ENCODE measurements around the gene DST.

Gene DST

DNA sequence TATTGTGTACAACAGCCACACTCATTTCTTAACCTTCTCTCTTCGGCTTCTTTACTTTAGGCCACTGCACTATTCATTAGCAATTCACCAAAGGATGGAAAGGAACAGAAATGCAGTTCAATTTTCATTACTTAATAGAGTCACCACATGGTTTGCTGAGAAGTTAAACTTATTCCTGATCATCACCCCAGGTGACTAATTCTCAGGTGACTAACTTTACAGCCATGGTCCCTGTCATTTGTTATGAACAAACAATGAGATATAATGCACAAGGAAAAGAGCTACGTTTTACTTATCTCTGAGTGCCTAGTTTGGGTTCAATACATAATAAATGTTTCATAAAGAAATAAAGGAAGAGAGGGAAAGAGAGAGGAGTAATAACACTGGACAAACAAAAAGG is 45.8 kb upstream of the DST start:
- H3K4me3 ChIP-seq (ENCODE audit: low read depth, low read length), result no peak overlapping the region
- DNase-seq (ENCODE audit: low read depth, low spot score), result no peak
- TF ChIP-seq, protein P1, sequence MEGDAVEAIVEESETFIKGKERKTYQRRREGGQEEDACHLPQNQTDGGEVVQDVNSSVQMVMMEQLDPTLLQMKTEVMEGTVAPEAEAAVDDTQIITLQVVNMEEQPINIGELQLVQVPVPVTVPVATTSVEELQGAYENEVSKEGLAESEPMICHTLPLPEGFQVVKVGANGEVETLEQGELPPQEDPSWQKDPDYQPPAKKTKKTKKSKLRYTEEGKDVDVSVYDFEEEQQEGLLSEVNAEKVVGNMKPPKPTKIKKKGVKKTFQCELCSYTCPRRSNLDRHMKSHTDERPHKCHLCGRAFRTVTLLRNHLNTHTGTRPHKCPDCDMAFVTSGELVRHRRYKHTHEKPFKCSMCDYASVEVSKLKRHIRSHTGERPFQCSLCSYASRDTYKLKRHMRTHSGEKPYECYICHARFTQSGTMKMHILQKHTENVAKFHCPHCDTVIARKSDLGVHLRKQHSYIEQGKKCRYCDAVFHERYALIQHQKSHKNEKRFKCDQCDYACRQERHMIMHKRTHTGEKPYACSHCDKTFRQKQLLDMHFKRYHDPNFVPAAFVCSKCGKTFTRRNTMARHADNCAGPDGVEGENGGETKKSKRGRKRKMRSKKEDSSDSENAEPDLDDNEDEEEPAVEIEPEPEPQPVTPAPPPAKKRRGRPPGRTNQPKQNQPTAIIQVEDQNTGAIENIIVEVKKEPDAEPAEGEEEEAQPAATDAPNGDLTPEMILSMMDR (IDR thresholded peaks at IDR 0.05; ENCODE audit: low read depth, low read length), result no peak
- in situ Hi-C loops (cut with HindIII; ENCODE audit: low sequenced_read_pairs), result no loop called here

GRCh38 chr6:56687551-56687950 is 44.9 kb upstream of the DST start:
- DNase-seq (ENCODE audit: low read depth, low spot score), result no peak
- in situ Hi-C loops (cut with HindIII; ENCODE audit: low sequenced_read_pairs), result no loop called here
- TF ChIP-seq, protein P1 (IDR thresholded peaks at IDR 0.05; ENCODE audit: low read depth, low read length), result no peak
- no peak overlapping the region for H3K4me3 ChIP-seq (ENCODE audit: low read depth, low read length)

DNA sequence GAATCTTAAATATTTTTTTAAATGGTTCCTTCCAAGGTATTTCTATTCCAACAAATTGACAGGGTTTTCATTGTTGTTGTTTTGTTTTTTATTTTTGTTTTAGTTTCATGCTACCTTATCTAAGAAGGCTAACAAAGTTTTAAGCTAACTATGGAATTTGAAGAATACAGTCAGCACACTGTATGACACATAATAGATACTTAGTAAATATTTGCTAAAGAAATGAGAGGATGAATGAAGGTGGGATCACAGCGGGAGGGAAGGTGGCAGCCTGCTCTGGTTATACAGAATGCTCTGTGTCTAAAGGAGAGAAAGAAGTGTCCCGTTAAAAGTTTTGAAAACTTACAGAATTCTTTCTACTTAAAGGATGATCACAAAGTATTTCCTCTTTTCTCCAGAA is 43.7 kb upstream of the DST start:
- DNase-seq (ENCODE audit: low read depth, low spot score), result no peak
- no peak overlapping the region for H3K4me3 ChIP-seq (ENCODE audit: low read depth, low read length)
- TF ChIP-seq, protein P1 (IDR thresholded peaks at IDR 0.05; ENCODE audit: low read depth, low read length), result no peak
- in situ Hi-C loops (cut with HindIII; ENCODE audit: low sequenced_read_pairs), result no loop called here

GRCh38 chr6:56685994-56686393 is 43.3 kb upstream of the DST start:
- no peak overlapping the region for H3K4me3 ChIP-seq (ENCODE audit: low read depth, low read length)
- DNase-seq (ENCODE audit: low read depth, low spot score), result no peak
- in situ Hi-C loops (cut with HindIII; ENCODE audit: low sequenced_read_pairs), result no loop called here
- TF ChIP-seq, protein P1 (IDR thresholded peaks at IDR 0.05; ENCODE audit: low read depth, low read length), result no peak

DNA sequence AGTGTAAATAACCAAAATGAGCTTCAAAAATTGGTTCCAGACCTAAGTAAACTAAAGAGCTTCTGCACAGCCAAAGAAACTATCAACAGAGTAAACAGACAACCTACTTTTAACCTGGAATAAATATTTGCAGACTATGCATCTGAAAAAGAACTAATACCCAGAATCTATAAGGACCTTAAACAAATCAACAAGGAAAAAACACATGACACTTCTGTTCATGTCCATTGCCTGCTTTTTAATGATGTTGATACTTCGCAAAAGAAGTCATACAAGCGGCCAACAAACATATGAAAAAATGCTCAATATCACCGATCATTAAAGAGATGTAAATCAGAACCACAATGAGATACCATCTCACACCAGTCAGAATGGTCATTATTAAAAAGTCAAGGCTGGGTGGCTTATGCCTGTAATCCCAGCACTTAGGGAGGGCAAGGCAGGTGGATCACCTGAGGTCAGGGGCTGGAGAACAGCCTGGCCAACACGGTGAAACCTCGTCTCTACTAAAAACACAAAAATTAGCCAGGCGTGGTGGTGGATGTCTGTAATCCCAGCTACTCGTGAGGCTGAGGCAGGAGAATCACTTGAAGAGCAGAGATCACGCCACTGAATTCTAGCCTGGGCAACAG is 42.5 kb upstream of the DST start:
- DNase-seq (ENCODE audit: low read depth, low spot score), result no peak
- in situ Hi-C loops (cut with HindIII; ENCODE audit: low sequenced_read_pairs), result no loop called here
- H3K4me3 ChIP-seq (ENCODE audit: low read depth, low read length), result no peak overlapping the region
- TF ChIP-seq, protein P1 (IDR thresholded peaks at IDR 0.05; ENCODE audit: low read depth, low read length), result no peak

- no peak overlapping the region for H3K4me3 ChIP-seq (ENCODE audit: low read depth, low read length)
- TF ChIP-seq, protein P1 (IDR thresholded peaks at IDR 0.05; ENCODE audit: low read depth, low read length), result no peak
- DNase-seq (ENCODE audit: low read depth, low spot score), result no peak
- in situ Hi-C loops (cut with HindIII; ENCODE audit: low sequenced_read_pairs), result no loop called here
These were observed 41.8 kb upstream of the DST start for GRCh38 chr6:56684342-56685101.
